ENCODE data around the gene SIMC1.

SIMC1 gene

GRCh38 chr5:176369934-176370711 is 131.9 kb downstream of the SIMC1 start:
- no peak overlapping the region for H3K27ac ChIP-seq
- H3K4me3 ChIP-seq (ENCODE audit: low read depth, low read length) = no peak overlapping the region
- TF ChIP-seq CTCF (IDR thresholded peaks at IDR 0.05; ENCODE audit: low read depth, low read length) = no peak
- H3K27me3 ChIP-seq (ENCODE audit: insufficient read depth, low read depth, severe bottlenecking) = no peaks in the 10 kb centered on the region
- DNase-seq = no peak
- H3K36me3 ChIP-seq = peaks cover 3% of the 10 kb centered on the region
- H3K9me3 ChIP-seq (ENCODE audit: severe bottlenecking) = no peaks in the 10 kb centered on the region

- TF ChIP-seq CTCF (IDR thresholded peaks at IDR 0.05; ENCODE audit: low read depth, low read length) = no peak
- Histone ChIP-seq H3K27ac (no peak overlapping the region), H3K4me3 (ENCODE audit: low read depth, low read length) (no peak overlapping the region), H3K9me3 (ENCODE audit: severe bottlenecking) (no peaks in the 10 kb centered on the region), H3K27me3 (ENCODE audit: insufficient read depth, low read depth, severe bottlenecking) (no peaks in the 10 kb centered on the region), H3K36me3 (peaks cover 3% of the 10 kb centered on the region; the same call in 1 of the 2 replicates)
- no peak for DNase-seq
Measured at GRCh38 chr5:176371621-176372539, 133.7 kb downstream of the SIMC1 start.

GRCh38 chr5:176373100-176373818 is 135.0 kb downstream of the SIMC1 start:
- no peaks in the 10 kb centered on the region for H3K27me3 ChIP-seq (ENCODE audit: insufficient read depth, low read depth, severe bottlenecking)
- no peaks in the 10 kb centered on the region for H3K9me3 ChIP-seq (ENCODE audit: severe bottlenecking)
- DNase-seq = no peak
- no peak overlapping the region for H3K4me3 ChIP-seq (ENCODE audit: low read depth, low read length)
- no peak overlapping the region for H3K27ac ChIP-seq
- TF ChIP-seq CTCF (IDR thresholded peaks at IDR 0.05; ENCODE audit: low read depth, low read length) = no peak
- H3K36me3 ChIP-seq = peaks cover 3% of the 10 kb centered on the region; the same call in 1 of the 2 replicates

- DNase-seq = no peak
- TF ChIP-seq CTCF (IDR thresholded peaks at IDR 0.05; ENCODE audit: low read depth, low read length) = no peak
- Histone ChIP-seq H3K36me3 (peaks cover 26% of the 10 kb centered on the region), H3K4me3 (ENCODE audit: low read depth, low read length) (no peak overlapping the region), H3K9me3 (ENCODE audit: severe bottlenecking) (no peaks in the 10 kb centered on the region), H3K27ac (no peak overlapping the region), H3K27me3 (ENCODE audit: insufficient read depth, low read depth, severe bottlenecking) (no peaks in the 10 kb centered on the region)
Measured at GRCh38 chr5:176379881-176380280, 141.7 kb downstream of the SIMC1 start.

GRCh38 chr5:176381423-176381822 is 143.2 kb downstream of the SIMC1 start:
- H3K9me3 ChIP-seq (ENCODE audit: severe bottlenecking) = no peaks in the 10 kb centered on the region
- TF ChIP-seq CTCF (IDR thresholded peaks at IDR 0.05; ENCODE audit: low read depth, low read length) = no peak
- peaks cover 42% of the 10 kb centered on the region for H3K36me3 ChIP-seq
- no peak for DNase-seq
- H3K27me3 ChIP-seq (ENCODE audit: insufficient read depth, low read depth, severe bottlenecking) = no peaks in the 10 kb centered on the region
- no peak overlapping the region for H3K4me3 ChIP-seq (ENCODE audit: low read depth, low read length)
- H3K27ac ChIP-seq = no peak overlapping the region
